Activated T-helper 17 cell treated with anti-CD3 and anti-CD28 coated beads, Interleukin-2, amount 50 U/mL, for 72 hours (primary cell): ENCODE results near the gene CLCNKA. TPM values are rescaled to one million over a fixed set of nuclear protein-coding genes. Genes with fewer than 3 reads are reported as not detected.
"Not testable (repeated sequence)": the region's sequence is repeated elsewhere in the genome, so short reads cannot be mapped to it uniquely, and the experiment has no call there.

ENCODE experiments used
- ATAC-seq: fragments of 150-1000 bp; cut with Tn5 transposase; replicated peaks from 2 replicates; pipeline ENCODE4 v1.10.0; 2021; ENCODE audit warnings: mild to moderate bottlenecking, moderate library complexity
- H3K27ac Mint-ChIP-seq: one replicate; pipeline ENCODE4 v1.8.0; 2022; ENCODE audit warnings: mixed read lengths
- H3K27me3 Mint-ChIP-seq: one replicate; pipeline ENCODE4 v1.8.0; 2022; ENCODE audit warnings: mixed read lengths
- H3K36me3 Mint-ChIP-seq: one replicate; pipeline ENCODE4 v1.8.0; 2022; ENCODE audit warnings: low read depth, mild to moderate bottlenecking, mixed read lengths
- H3K4me1 Mint-ChIP-seq: one replicate; pipeline ENCODE4 v1.8.0; 2022; ENCODE audit warnings: mixed read lengths
- H3K4me3 Mint-ChIP-seq: one replicate; pipeline ENCODE4 v1.8.0; 2022; ENCODE audit warnings: mild to moderate bottlenecking, mixed read lengths
- H3K9me3 Mint-ChIP-seq: one replicate; pipeline ENCODE4 v1.8.0; 2022; ENCODE audit warnings: mixed read lengths
- total RNA-seq, 2 donors: library from RNA; stranded (reverse); gene quantifications; one replicate each; pipeline ENCODE4 v1.2.3, GENCODE V29; 2022

The CLCNKA gene
- total RNA-seq, 2 donors from 2014 or later: 0.40 TPM; not detected in 1

- H3K36me3 Mint-ChIP-seq: no peaks in the 10 kb centered on the region
- no peaks in the 10 kb centered on the region for H3K27me3 Mint-ChIP-seq
- no peaks in the 10 kb centered on the region for H3K9me3 Mint-ChIP-seq
- no peak for ATAC-seq
- no peaks in the 10 kb centered on the region for H3K4me1 Mint-ChIP-seq
- peak overlapping the region; percentile 75 for H3K27ac Mint-ChIP-seq
- H3K4me3 Mint-ChIP-seq: no peak overlapping the region
Measured at GRCh38 chr1:15992187-15992553, 29.7 kb upstream of the CLCNKA start.

DNA sequence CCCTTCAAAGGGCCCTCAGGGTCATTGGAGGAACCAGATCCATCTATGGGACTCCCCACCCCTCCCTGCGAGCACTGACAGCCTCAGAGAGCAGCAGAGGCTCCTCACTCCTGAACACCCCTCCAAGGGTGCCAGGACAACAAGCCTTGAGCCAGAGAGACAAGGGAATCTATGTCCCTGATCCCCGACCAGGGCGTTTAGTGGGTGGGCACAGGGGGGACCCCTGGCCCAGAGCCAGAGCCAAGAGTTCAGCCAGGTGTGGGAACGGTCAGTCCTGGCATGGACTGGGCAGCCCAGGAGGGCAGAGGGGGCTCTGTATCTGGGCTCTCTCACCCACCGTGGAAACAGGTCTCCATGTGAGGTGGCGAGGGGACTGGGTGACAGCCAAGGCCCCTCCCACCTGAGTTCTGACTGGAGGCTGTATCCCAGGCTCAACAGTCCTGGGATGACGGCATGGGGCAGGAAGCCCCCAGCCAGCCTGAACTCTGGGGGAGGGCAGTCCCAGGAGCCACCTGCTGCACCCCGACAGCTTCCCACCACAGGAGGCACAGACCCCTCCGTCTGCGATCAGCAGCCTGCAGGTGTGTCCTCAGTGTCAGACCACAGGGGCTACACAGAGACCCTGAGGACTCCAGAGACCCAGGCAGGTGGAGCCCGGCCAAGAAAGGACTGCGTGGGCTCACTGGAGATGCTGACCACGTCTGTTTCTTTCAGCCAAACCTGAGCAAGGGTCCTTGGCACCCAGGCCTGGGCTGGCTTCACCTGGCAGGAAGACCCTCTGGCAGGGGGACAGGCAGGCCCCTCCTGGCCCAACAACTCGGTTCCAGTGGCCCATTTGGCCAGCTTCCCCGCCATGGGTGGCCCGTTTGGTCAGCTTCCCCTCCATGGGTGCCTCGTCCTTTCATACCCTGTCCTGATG, 29.0 kb upstream of the CLCNKA start:
- Mint-ChIP-seq H3K4me1 (no peaks in the 10 kb centered on the region), H3K9me3 (no peaks in the 10 kb centered on the region), H3K36me3 (no peaks in the 10 kb centered on the region), H3K27ac (peak overlapping the region; percentile 75), H3K4me3 (no peak overlapping the region), H3K27me3 (peaks cover under 1% of the 10 kb centered on the region)
- ATAC-seq: no peak

- Mint-ChIP-seq H3K4me1 (no peaks in the 10 kb centered on the region), H3K9me3 (no peaks in the 10 kb centered on the region), H3K4me3 (no peak overlapping the region), H3K27ac (no peak overlapping the region), H3K36me3 (no peaks in the 10 kb centered on the region), H3K27me3 (peaks cover 3% of the 10 kb centered on the region)
- no peak for ATAC-seq
Measured at GRCh38 chr1:15993666-15994065, 28.2 kb upstream of the CLCNKA start.

GRCh38 chr1:15994081-15994480, 27.8 kb upstream of the CLCNKA start:
- H3K36me3 Mint-ChIP-seq: no peaks in the 10 kb centered on the region
- no peak for ATAC-seq
- H3K27ac Mint-ChIP-seq: no peak overlapping the region
- no peak overlapping the region for H3K4me3 Mint-ChIP-seq
- no peaks in the 10 kb centered on the region for H3K4me1 Mint-ChIP-seq
- no peaks in the 10 kb centered on the region for H3K9me3 Mint-ChIP-seq
- H3K27me3 Mint-ChIP-seq: peaks cover 3% of the 10 kb centered on the region

DNA sequence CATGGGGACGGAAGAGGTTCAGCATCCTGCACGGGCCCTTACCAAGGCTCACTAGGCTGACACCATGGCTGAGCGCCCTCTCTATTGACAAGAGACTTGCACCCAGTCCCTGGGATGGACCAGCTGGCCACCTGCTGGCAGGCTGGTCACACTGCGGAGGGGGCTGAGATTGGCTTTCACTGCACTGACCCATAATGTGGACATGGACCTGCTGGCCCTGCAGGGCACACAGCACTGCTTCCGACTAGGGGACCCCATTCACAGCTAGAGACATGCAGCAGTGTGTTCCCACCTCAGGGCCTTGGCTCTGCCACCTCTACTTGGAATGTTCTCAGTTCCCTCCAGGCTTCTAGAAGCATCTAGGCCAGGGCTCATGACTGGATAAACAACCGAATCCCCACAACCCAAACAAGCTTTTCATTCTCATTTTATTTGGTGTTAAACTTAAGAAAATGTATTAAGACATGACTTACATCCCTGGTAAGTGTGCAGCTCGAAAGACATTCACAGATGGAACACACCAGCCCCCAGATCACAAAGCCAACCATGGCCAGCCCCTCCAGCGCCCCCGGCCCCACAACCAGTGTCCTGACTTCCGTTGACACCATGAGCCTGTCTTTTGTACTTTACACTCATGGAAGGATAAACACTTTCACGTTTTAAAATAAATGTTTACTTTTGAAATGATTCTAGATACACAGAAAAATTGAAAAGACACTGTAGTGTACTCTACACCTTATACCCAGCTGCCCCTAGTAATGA, 27.1 kb upstream of the CLCNKA start:
- Mint-ChIP-seq H3K4me3 (no peak overlapping the region), H3K27ac (no peak overlapping the region), H3K4me1 (no peaks in the 10 kb centered on the region), H3K9me3 (no peaks in the 10 kb centered on the region), H3K27me3 (peaks cover 3% of the 10 kb centered on the region), H3K36me3 (no peaks in the 10 kb centered on the region)
- peak; percentile 91 for ATAC-seq

GRCh38 chr1:15997076-15997585, 24.7 kb upstream of the CLCNKA start:
- Mint-ChIP-seq H3K4me1 (no peaks in the 10 kb centered on the region), H3K27ac (no peak overlapping the region), H3K9me3 (no peaks in the 10 kb centered on the region), H3K4me3 (no peak overlapping the region), H3K36me3 (no peaks in the 10 kb centered on the region), H3K27me3 (peaks cover 3% of the 10 kb centered on the region)
- ATAC-seq: no peak

- no peak for ATAC-seq
- Mint-ChIP-seq H3K27ac (no peak overlapping the region), H3K9me3 (no peaks in the 10 kb centered on the region), H3K36me3 (no peaks in the 10 kb centered on the region), H3K27me3 (peaks cover 3% of the 10 kb centered on the region), H3K4me3 (no peak overlapping the region), H3K4me1 (no peaks in the 10 kb centered on the region)
Measured at GRCh38 chr1:15997637-15998280, 24.1 kb upstream of the CLCNKA start.

DNA sequence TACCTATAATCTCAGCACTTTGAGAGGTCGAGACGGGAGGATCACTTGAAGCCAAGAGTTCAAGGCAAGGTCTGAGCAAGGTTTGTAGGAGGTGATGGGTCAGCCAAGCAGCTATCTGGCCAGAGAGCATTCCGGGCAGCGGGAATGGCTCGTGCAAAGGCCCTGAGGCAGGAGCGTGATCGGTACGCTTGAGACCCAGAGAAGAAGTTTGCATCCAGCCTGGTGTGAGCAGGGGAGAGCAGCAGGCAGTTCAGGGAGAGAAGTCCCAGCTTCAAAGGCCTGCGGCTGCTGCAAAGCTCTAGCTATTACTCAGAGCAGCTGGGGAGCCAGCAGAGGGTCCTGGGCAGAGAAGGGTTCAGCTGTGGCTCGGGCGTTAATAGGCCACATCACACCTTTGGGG, 22.9 kb upstream of the CLCNKA start:
- Mint-ChIP-seq H3K9me3 (no peaks in the 10 kb centered on the region), H3K4me3 (no peak overlapping the region), H3K4me1 (no peaks in the 10 kb centered on the region), H3K27me3 (peaks cover 3% of the 10 kb centered on the region), H3K36me3 (no peaks in the 10 kb centered on the region), H3K27ac (peak overlapping the region; percentile 63)
- ATAC-seq: no peak

GRCh38 chr1:16001274-16001673, 20.6 kb upstream of the CLCNKA start:
- not testable (repeated sequence) for H3K27me3 Mint-ChIP-seq, H3K27ac Mint-ChIP-seq

DNA sequence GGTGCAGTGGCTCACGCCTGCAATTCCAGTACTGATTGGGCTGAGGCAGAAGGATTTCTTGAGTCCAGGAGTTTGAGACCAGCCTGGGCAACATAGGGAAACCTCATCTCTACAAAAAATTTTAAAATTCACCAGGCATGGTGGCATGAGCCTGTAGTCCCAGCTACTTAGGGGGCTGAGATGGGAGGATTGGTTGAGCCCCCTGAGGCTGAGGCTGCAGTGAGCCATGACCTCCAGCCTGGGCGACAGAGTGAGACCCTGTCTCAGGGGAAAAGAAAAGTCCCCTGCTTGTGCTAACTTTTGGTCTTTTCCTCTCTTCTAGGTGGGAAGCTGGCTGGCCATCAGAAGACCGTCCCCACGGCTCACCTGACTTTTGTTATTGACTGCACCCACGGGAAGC, 16.2 kb upstream of the CLCNKA start:
- Mint-ChIP-seq H3K4me3 (no peak overlapping the region), H3K36me3 (no peaks in the 10 kb centered on the region), H3K9me3 (no peaks in the 10 kb centered on the region)

More at GRCh38 chr1:16001274-16001673, 20.6 kb upstream of the CLCNKA start:
- H3K36me3 Mint-ChIP-seq, H3K9me3 Mint-ChIP-seq, H3K4me1 Mint-ChIP-seq, ATAC-seq, H3K4me3 Mint-ChIP-seq: not testable (repeated sequence)

DNA sequence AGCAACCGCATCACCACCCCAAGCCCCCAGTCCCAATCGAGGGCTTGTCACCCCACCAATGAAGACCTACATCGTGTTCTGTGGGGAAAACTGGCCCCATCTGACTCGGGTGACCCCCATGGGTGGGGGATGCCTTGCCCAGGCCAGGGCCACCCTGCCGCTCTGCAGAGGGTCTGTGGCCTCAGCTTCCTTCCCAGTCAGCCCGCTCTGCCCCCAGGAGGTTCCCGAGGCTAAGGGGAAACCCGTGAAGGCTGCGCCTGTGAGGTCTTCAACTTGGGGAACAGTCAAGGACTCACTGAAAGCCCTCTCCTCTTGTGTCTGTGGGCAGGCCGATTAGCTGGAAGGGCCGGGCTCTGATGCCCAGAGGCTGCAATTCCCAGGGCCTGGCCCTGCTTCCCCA, 15.8 kb upstream of the CLCNKA start:
- H3K4me1 Mint-ChIP-seq: peaks cover 7% of the 10 kb centered on the region
- no peak for ATAC-seq
- no peak overlapping the region for H3K4me3 Mint-ChIP-seq
- no peaks in the 10 kb centered on the region for H3K36me3 Mint-ChIP-seq
- H3K27ac Mint-ChIP-seq: peak overlapping the region; percentile 60
- H3K27me3 Mint-ChIP-seq: no peaks in the 10 kb centered on the region
- no peaks in the 10 kb centered on the region for H3K9me3 Mint-ChIP-seq

More for the DNA sequence above, 16.2 kb upstream of the CLCNKA start:
- ATAC-seq: no peak
- no peak overlapping the region for H3K27ac Mint-ChIP-seq
- peaks cover 7% of the 10 kb centered on the region for H3K4me1 Mint-ChIP-seq
- H3K27me3 Mint-ChIP-seq: no peaks in the 10 kb centered on the region

- Mint-ChIP-seq H3K4me3 (no peak overlapping the region), H3K9me3 (no peaks in the 10 kb centered on the region), H3K36me3 (no peaks in the 10 kb centered on the region), H3K4me1 (peaks cover 7% of the 10 kb centered on the region), H3K27me3 (no peaks in the 10 kb centered on the region), H3K27ac (peak overlapping the region; percentile 60)
- peak; percentile 88 for ATAC-seq
Measured at GRCh38 chr1:16006552-16007485, 15.0 kb upstream of the CLCNKA start.

GRCh38 chr1:16007671-16008341, 14.0 kb upstream of the CLCNKA start:
- Mint-ChIP-seq H3K4me1 (peaks cover 7% of the 10 kb centered on the region), H3K9me3 (no peaks in the 10 kb centered on the region), H3K27ac (no peak overlapping the region), H3K36me3 (no peaks in the 10 kb centered on the region), H3K4me3 (no peak overlapping the region), H3K27me3 (peaks cover 3% of the 10 kb centered on the region)
- ATAC-seq: no peak
